ENCODE measurements around the gene UBL4B.

Gene UBL4B

GRCh38 chr1:110065841-110066240, 46.4 kb upstream of the UBL4B start:
- Histone ChIP-seq H3K27me3 (ENCODE audit: low read depth, low read length) (no peaks in the 10 kb centered on the region), H4K20me1 (ENCODE audit: insufficient read depth, low read length) (no peaks in the 10 kb centered on the region), H3K9me3 (ENCODE audit: insufficient read depth, low read length) (no peaks in the 10 kb centered on the region), H3K27ac (ENCODE audit: low read length) (no peak overlapping the region), H3K36me3 (replicated peaks; ENCODE audit: low read depth, low read length) (no peaks in the 10 kb centered on the region), H2AFZ (ENCODE audit: low read depth, low read length) (no peak overlapping the region), H3K4me1 (ENCODE audit: low read length) (no peaks in the 10 kb centered on the region), H3K9ac (ENCODE audit: low read length) (no peak overlapping the region), H3K4me2 (ENCODE audit: low read length) (no peak overlapping the region), H3K4me3 (ENCODE audit: low read length) (no peak overlapping the region), H3K79me2 (ENCODE audit: low read length) (no peaks in the 10 kb centered on the region)
- TF ChIP-seq EZH2phosphoT487 (IDR thresholded peaks at IDR 0.05; ENCODE audit: low read depth) (no peak), CTCF (IDR thresholded peaks at IDR 0.05; ENCODE audit: low read depth, low read length) (no peak)

GRCh38 chr1:110067479-110067892, 44.8 kb upstream of the UBL4B start:
- Histone ChIP-seq H3K4me3 (ENCODE audit: low read length) (no peak overlapping the region), H3K79me2 (ENCODE audit: low read length) (no peaks in the 10 kb centered on the region), H3K4me1 (ENCODE audit: low read length) (no peaks in the 10 kb centered on the region), H3K9ac (ENCODE audit: low read length) (no peak overlapping the region), H3K9me3 (ENCODE audit: insufficient read depth, low read length) (no peaks in the 10 kb centered on the region), H3K27me3 (ENCODE audit: low read depth, low read length) (no peaks in the 10 kb centered on the region), H4K20me1 (ENCODE audit: insufficient read depth, low read length) (no peaks in the 10 kb centered on the region), H3K4me2 (ENCODE audit: low read length) (no peak overlapping the region), H3K27ac (ENCODE audit: low read length) (no peak overlapping the region), H3K36me3 (replicated peaks; ENCODE audit: low read depth, low read length) (no peaks in the 10 kb centered on the region), H2AFZ (ENCODE audit: low read depth, low read length) (no peak overlapping the region)
- TF ChIP-seq EZH2phosphoT487 (IDR thresholded peaks at IDR 0.05; ENCODE audit: low read depth) (no peak), CTCF (IDR thresholded peaks at IDR 0.05; ENCODE audit: low read depth, low read length) (no peak)

- no peaks in the 10 kb centered on the region for H3K4me1 ChIP-seq (ENCODE audit: low read length)
- no peak overlapping the region for H3K9ac ChIP-seq (ENCODE audit: low read length)
- no peak overlapping the region for H3K27ac ChIP-seq (ENCODE audit: low read length)
- no peak for TF ChIP-seq CTCF (IDR thresholded peaks at IDR 0.05; ENCODE audit: low read depth, low read length)
- TF ChIP-seq EZH2phosphoT487 (IDR thresholded peaks at IDR 0.05; ENCODE audit: low read depth): no peak
- no peak overlapping the region for H3K4me3 ChIP-seq (ENCODE audit: low read length)
- no peaks in the 10 kb centered on the region for H3K9me3 ChIP-seq (ENCODE audit: insufficient read depth, low read length)
- H3K27me3 ChIP-seq (ENCODE audit: low read depth, low read length): no peaks in the 10 kb centered on the region
- no peaks in the 10 kb centered on the region for H3K36me3 ChIP-seq (replicated peaks; ENCODE audit: low read depth, low read length)
- no peak overlapping the region for H2AFZ ChIP-seq (ENCODE audit: low read depth, low read length)
- no peaks in the 10 kb centered on the region for H4K20me1 ChIP-seq (ENCODE audit: insufficient read depth, low read length)
- no peaks in the 10 kb centered on the region for H3K79me2 ChIP-seq (ENCODE audit: low read length)
- no peak overlapping the region for H3K4me2 ChIP-seq (ENCODE audit: low read length)
These were observed 44.2 kb upstream of the UBL4B start for GRCh38 chr1:110067893-110068645.

- Histone ChIP-seq H3K27me3 (ENCODE audit: low read depth, low read length) (no peaks in the 10 kb centered on the region), H4K20me1 (ENCODE audit: insufficient read depth, low read length) (no peaks in the 10 kb centered on the region), H3K4me2 (ENCODE audit: low read length) (no peak overlapping the region), H3K27ac (ENCODE audit: low read length) (no peak overlapping the region), H3K9me3 (ENCODE audit: insufficient read depth, low read length) (no peaks in the 10 kb centered on the region), H3K36me3 (replicated peaks; ENCODE audit: low read depth, low read length) (no peaks in the 10 kb centered on the region), H2AFZ (ENCODE audit: low read depth, low read length) (no peak overlapping the region), H3K79me2 (ENCODE audit: low read length) (no peaks in the 10 kb centered on the region), H3K9ac (ENCODE audit: low read length) (no peak overlapping the region), H3K4me3 (ENCODE audit: low read length) (no peak overlapping the region), H3K4me1 (ENCODE audit: low read length) (no peaks in the 10 kb centered on the region)
- TF ChIP-seq CTCF (IDR thresholded peaks at IDR 0.05; ENCODE audit: low read depth, low read length): no peak
- TF ChIP-seq EZH2phosphoT487 (IDR thresholded peaks at IDR 0.05; ENCODE audit: low read depth): no peak
These were observed 43.4 kb upstream of the UBL4B start for GRCh38 chr1:110068646-110069403.
